HCT116 (cell line): Measurements from ENCODE around the gene HEPACAM2. TPM values are rescaled to one million over a fixed set of nuclear protein-coding genes. Genes with fewer than 3 reads are reported as not detected.

ENCODE experiments used
- ATAC-seq: fragments of 200-7000 bp; cut with Tn5 transposase; 2 replicates; pipeline ENCODE4 v1.9.1; 2020; ENCODE audit warnings: mild to moderate bottlenecking, moderate library complexity
- BruUV-seq: library from RNA; stranded (reverse); fragments of 400-500 nt; replicated peaks from 2 replicates; lab custom pipeline; 2021; lab: Mats Ljungman, UMichigan
- CTCF ChIA-PET: fragments of 300-600 bp; sonication (Branson Sonifier 250); formaldehyde crosslinking; loops from one replicate; lab custom pipeline; 2021; ENCODE audit warnings: antibody characterized with exemption; lab: Charles Lee
- POLR2A ChIA-PET: fragments of 300-600, 350-600 bp; sonication (Branson Sonifier 250); formaldehyde crosslinking; loops from one replicate; lab custom pipeline; 2021; ENCODE audit warnings: antibody characterized with exemption; lab: Charles Lee
- RAD21 ChIA-PET, 2 experiments: fragments of 300-600 bp; sonication (Branson Sonifier 250); formaldehyde crosslinking; loops; one replicate each; lab custom pipeline; 2023; ENCODE audit warnings: low total read pairs in 2 of 2; ENCODE audit not compliant: uncharacterized antibody in 2 of 2, unreplicated experiment in 2 of 2, low non-redundant PET in 1 of 2; lab: Charles Lee
- DNase-seq: peaks from one replicate; pipeline ENCODE4 v3.0.0-alpha.2; 2010; ENCODE audit warnings: low read depth, low spot score
- H2AFZ ChIP-seq: fragments of 200-600 bp; shearing (Covaris generic), sonication (generic); 2 replicates; pipeline ENCODE4 v1.6.1; 2017; ENCODE audit warnings: low read depth, mixed run types, mixed read lengths, antibody characterized with exemption, low read length; ENCODE audit not compliant: poor library complexity, severe bottlenecking
- H3K27ac ChIP-seq: 2 replicates; pipeline ENCODE4 v1.5.1; 2012; ENCODE audit warnings: low read depth, low read length
- H3K27me3 ChIP-seq: fragments of 200-600 bp; sonication (generic); 2 replicates; pipeline ENCODE4 v1.6.1; 2016; ENCODE audit warnings: mixed run types, low read length, mixed read lengths; ENCODE audit not compliant: insufficient read depth
- H3K36me3 ChIP-seq, 2 experiments: fragments of 200-500 bp in 1 of 2; fragments of 200-600 bp in 1 of 2; sonication (Bioruptor generic) in 1 of 2; sonication (generic) in 1 of 2; 2 replicates each; pipeline versions ENCODE4 v1.5.1 to v1.6.1; 2014 to 2016; ENCODE audit warnings: low read length in 2 of 2, inconsistent platforms in 1 of 2, mixed read lengths in 1 of 2, mixed run types in 1 of 2; ENCODE audit not compliant: insufficient read depth in 2 of 2, control insufficient read depth in 1 of 2
- H3K4me1 ChIP-seq, 2 experiments: fragments of 200-600 bp in 1 of 2; sonication (generic) in 1 of 2; 2 replicates each; pipeline versions ENCODE4 v1.5.1 to v1.6.1; 2012 to 2017; ENCODE audit warnings: low read length in 2 of 2, inconsistent platforms in 1 of 2, mild to moderate bottlenecking in 1 of 2, mixed read lengths in 1 of 2, mixed run types in 1 of 2, moderate library complexity in 1 of 2; ENCODE audit not compliant: insufficient read depth in 2 of 2, control insufficient read depth in 1 of 2
- H3K4me2 ChIP-seq: fragments of 200-600 bp; sonication (generic); 2 replicates; pipeline ENCODE4 v1.6.1; 2017; ENCODE audit warnings: mixed run types, low read length, mixed read lengths
- H3K4me3 ChIP-seq, 2 experiments: fragments of 200-600 bp in 1 of 2; sonication (generic) in 1 of 2; replicated peaks in 1 of 2; 2 replicates each; pipeline ENCODE4 v1.5.1; 2011 to 2016; ENCODE audit warnings: low read length in 2 of 2, control low read depth in 1 of 2, low read depth in 1 of 2, mild to moderate bottlenecking in 1 of 2, mixed read lengths in 1 of 2, mixed run types in 1 of 2
- H3K79me2 ChIP-seq: fragments of 200-600 bp; sonication (generic); 2 replicates; pipeline ENCODE4 v1.6.1; 2017; ENCODE audit warnings: mild to moderate bottlenecking, mixed run types, low read length, moderate library complexity, mixed read lengths; ENCODE audit not compliant: insufficient read depth
- H3K9ac ChIP-seq: fragments of 200-600 bp; sonication (generic); 2 replicates; pipeline ENCODE4 v1.6.1; 2016; ENCODE audit warnings: low read length, mixed read lengths
- H3K9me2 ChIP-seq: fragments of 200-600 bp; sonication (generic), shearing (Covaris generic); 2 replicates; pipeline ENCODE4 v1.6.1; 2017; ENCODE audit warnings: mixed run types, mild to moderate bottlenecking, moderate library complexity; ENCODE audit not compliant: insufficient read depth
- H3K9me3 ChIP-seq, 2 experiments: fragments of 200-500 bp in 1 of 2; fragments of 200-600 bp in 1 of 2; sonication (Bioruptor generic) in 1 of 2; sonication (generic) in 1 of 2; 2 replicates each; pipeline ENCODE4 v1.6.1; 2014 to 2017; ENCODE audit warnings: low read length in 2 of 2, mixed read lengths in 2 of 2, inconsistent platforms in 1 of 2, low read depth in 1 of 2, mild to moderate bottlenecking in 1 of 2, mixed run types in 1 of 2, moderate library complexity in 1 of 2; ENCODE audit not compliant: control insufficient read depth in 1 of 2, insufficient read depth in 1 of 2
- H4K20me1 ChIP-seq: fragments of 200-600 bp; sonication (generic), shearing (Covaris generic); 2 replicates; pipeline ENCODE4 v1.6.1; 2017; ENCODE audit warnings: mixed run types, mild to moderate bottlenecking, moderate library complexity; ENCODE audit not compliant: insufficient read depth
- ATF3 ChIP-seq: IDR thresholded peaks from 2 replicates; pipeline ENCODE4 v1.6.1; 2012
- ELF1 ChIP-seq: IDR thresholded peaks from 2 replicates; pipeline ENCODE4 v1.6.1; 2012; ENCODE audit warnings: low read depth, borderline replicate concordance
- POLR2A ChIP-seq: IDR thresholded peaks from 2 replicates; pipeline ENCODE4 v1.7.0; 2011; ENCODE audit warnings: borderline replicate concordance; ENCODE audit not compliant: insufficient read depth, insufficient read length; ENCODE audit errors: extremely low read depth
- TCF7L2 ChIP-seq: IDR thresholded peaks from 2 replicates; pipeline ENCODE4 v1.7.0; 2011; ENCODE audit warnings: borderline replicate concordance, inconsistent platforms; ENCODE audit not compliant: insufficient read depth, insufficient read length; ENCODE audit errors: extremely low read depth
- ZBTB33 ChIP-seq: IDR thresholded peaks from 2 replicates; pipeline ENCODE4 v1.6.1; 2011; ENCODE audit warnings: mild to moderate bottlenecking, low read length, moderate library complexity; ENCODE audit not compliant: insufficient replicate concordance; ENCODE audit errors: extremely low read depth
- ZNF274 ChIP-seq: fragments of 200-500 bp; sonication (Bioruptor generic); IDR thresholded peaks from 2 replicates; pipeline ENCODE4 v1.6.1; 2014; ENCODE audit warnings: mild to moderate bottlenecking, low read depth, low read length, inconsistent platforms
- intact Hi-C: fragments of 100-400 bp; cut with micrococcal nuclease; formaldehyde crosslinking; loops from 2 replicates; pipeline ENCODE4 v1.10.0; 2022
- total RNA-seq: library from RNA; stranded (reverse); gene quantifications from one replicate; pipeline ENCODE4 v1.2.1, GENCODE V29; 2021; ENCODE audit not compliant: unreplicated experiment

Gene HEPACAM2
- total RNA-seq, 1 experiment from 2014 or later: not detected

GRCh38 chr7:93228302-93228701, 2.0 kb upstream of the HEPACAM2 start (continued):
- no peak for TF ChIP-seq TCF7L2
- TF ChIP-seq, all 23 proteins: peak for 5

- ChIA-PET CTCF (no interaction called here), POLR2A (no interaction called here), RAD21 (no interaction called here)
- Histone ChIP-seq H3K4me1 (no peaks in the 10 kb centered on the region), H3K9me3 (no peaks in the 10 kb centered on the region), H2AFZ (no peak overlapping the region), H4K20me1 (no peaks in the 10 kb centered on the region), H3K4me3 (no peak overlapping the region), H3K27ac (no peak overlapping the region), H3K9ac (no peak overlapping the region), H3K4me2 (no peak overlapping the region), H3K36me3 (no peaks in the 10 kb centered on the region), H3K9me2 (peaks cover 9% of the 10 kb centered on the region; the same call in 1 of the 2 replicates), H3K79me2 (no peaks in the 10 kb centered on the region), H3K27me3 (peaks cover 14% of the 10 kb centered on the region)
- no TSS peak for BruUV-seq
- ATAC-seq (no peak), DNase-seq (no peak)
- TF ChIP-seq ATF3 (no peak), ZBTB33 (no peak), POLR2A (no peak), ZNF274 (no peak), ELF1 (no peak)
- intact Hi-C loops: no loop called here
Measured at GRCh38 chr7:93219868-93220267, 6.4 kb downstream of the HEPACAM2 start.
